Measurements from ENCODE around the gene SIGLEC11.
"Not testable (repeated sequence)": the region's sequence is repeated elsewhere in the genome, so short reads cannot be mapped to it uniquely, and the experiment has no call there.

SIGLEC11 gene

DNA sequence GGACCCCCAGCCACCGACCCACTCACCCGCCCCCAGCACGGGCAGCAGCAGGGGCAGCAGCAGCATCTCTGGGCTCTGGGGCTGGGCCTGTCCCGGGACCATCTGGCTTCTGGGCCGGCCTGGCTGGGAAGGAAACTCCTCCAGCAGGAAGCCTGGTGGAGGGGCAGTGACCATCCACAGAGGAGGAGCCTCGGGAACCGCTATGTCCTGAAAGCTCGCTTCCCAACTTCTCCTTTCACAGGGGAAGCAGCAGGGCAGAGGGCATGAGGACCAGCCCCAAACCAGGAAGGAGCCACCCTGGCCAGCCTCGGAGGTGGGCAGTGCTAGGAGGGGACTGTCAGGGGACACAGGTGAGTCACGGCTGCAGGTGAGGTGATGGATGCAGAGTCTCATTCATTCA lies at the start of gene SIGLEC11:
Gene SIGLEC11 (minus strand): TSS at position 193 of the 400 bp plus-strand sequence. CDS start 91 bp downstream, at position 102.
- DNase-seq (ENCODE audit: low read depth in 2 of 2) = not testable (repeated sequence)

DNA sequence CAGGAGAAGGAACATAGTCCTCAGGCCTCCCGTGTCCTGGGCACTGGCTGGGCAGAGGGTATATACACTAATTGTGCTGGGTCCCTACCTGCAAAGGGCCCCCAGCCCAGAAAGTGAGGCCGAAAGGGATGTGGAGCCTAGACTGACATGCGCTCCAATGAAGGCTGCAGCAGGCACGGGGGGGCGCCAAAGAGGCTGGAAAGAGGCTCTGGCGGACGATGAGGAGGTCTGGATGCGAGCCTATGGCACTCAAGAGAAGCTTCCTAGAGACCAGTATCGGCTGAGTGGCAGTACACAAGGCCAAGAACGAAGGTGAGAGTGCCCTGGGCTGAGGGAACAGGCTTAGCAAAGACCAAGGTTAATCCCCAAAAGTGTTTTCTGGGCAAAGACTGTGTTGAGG lies 47.6 kb upstream of the SIGLEC11 start:
- DNase-seq (ENCODE audit: low read depth in 2 of 2) = no peak

DNA sequence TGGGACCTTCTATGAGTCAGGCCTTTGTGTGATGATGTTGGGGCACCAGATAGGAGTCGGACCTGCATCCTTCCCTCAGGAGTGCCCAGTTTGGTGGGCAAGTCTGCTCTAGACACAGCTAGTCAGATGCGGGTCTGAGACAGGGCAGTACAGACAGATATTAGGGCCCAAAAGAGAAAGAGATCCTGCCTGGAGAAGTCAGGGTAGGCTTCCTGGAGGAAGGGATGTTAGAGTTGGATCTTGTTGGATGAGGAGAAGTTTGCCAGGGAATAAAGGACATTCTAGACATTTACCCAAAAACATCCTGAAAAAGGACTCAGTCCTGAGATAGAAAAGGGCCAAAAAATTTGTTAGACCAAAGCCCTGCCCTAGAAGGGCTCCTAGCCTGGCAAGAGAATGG lies 47.0 kb upstream of the SIGLEC11 start:
- no peak for DNase-seq (ENCODE audit: low read depth in 2 of 2)

DNA sequence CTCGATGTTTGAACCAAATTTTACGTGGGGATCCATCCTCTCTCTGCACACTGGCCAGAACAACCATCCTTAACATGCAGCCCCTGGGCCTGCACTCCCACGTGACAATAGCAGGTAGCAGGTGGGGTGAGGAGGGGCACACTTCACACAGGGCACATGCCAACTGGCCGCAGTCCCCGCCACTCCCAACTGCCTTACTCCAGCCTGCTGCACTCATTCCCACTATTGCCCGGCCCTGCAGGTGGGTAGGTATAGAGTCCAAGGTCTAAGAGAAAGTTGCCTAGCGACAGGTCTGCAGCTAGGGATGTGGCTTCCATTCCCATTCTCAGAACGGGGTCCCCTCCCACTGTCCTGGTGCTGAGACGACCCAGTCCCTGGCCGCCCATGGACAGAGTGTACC lies 46.2 kb upstream of the SIGLEC11 start:
- no peak for DNase-seq (ENCODE audit: low read depth in 2 of 2)

- no peak for DNase-seq (ENCODE audit: low read depth in 2 of 2)
Measured at GRCh38 chr19:50005428-50005827, 44.5 kb upstream of the SIGLEC11 start.

- DNase-seq (ENCODE audit: low read depth in 2 of 2) = peak in 1 of 2 donors; percentile 14
Measured at GRCh38 chr19:50003810-50004419, 42.9 kb upstream of the SIGLEC11 start.

DNA sequence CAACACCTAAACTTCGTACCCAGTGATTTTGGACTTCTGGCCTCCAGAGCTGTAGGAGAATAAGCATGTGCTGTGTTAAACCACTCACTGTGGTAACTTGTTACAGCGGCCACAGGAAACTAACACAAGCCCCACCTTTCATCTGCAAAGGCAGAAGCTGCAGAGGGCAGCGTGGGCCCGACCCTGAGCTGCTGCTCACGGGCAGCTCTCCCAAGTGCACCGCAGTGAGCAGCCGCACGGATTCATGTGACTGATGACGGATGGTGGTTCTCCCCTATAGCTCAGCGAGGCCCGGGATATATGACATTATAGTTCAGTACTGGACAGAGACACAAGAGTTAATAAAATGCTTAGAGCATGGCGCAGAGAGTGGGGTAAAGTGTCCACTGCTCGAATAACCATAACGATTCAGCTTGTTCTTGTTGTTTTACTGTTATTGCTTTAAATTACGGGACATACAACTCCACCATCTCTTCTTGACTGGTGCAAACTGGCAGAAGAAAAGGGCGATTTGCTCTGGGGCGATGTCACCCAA lies 42.3 kb upstream of the SIGLEC11 start:
- DNase-seq (ENCODE audit: low read depth in 2 of 2) = no peak

DNA sequence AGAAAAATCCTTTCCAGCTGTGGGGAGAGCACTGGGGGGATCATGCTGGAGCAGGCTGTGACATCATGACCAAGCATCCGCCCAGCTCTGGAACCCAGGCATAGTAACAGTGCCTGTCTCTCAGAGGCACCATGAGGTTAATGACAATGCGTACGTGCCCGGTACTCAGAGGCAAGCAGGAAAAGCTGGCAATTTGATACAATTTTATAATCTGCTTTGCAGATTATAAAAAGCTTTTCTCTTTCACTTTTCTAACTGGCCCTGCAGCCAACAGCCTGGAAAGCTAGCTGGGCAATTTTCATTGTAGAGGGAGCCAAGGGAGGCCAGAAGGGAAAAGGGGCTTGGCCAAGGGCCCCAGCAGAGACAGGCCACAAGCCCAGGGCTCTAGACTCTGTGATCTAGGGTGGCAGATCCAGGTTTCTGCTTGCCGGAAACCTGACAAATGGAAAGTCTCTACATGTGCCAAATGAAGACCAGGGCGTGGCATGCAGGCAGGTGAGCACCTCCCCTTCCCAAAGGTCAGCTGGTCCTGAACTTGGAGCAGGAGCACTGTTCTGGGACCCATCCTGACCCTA lies 41.5 kb upstream of the SIGLEC11 start:
- no peak for DNase-seq (ENCODE audit: low read depth in 2 of 2)

- no peak for DNase-seq (ENCODE audit: low read depth in 2 of 2)
Measured at GRCh38 chr19:50001775-50002174, 40.8 kb upstream of the SIGLEC11 start.

DNA sequence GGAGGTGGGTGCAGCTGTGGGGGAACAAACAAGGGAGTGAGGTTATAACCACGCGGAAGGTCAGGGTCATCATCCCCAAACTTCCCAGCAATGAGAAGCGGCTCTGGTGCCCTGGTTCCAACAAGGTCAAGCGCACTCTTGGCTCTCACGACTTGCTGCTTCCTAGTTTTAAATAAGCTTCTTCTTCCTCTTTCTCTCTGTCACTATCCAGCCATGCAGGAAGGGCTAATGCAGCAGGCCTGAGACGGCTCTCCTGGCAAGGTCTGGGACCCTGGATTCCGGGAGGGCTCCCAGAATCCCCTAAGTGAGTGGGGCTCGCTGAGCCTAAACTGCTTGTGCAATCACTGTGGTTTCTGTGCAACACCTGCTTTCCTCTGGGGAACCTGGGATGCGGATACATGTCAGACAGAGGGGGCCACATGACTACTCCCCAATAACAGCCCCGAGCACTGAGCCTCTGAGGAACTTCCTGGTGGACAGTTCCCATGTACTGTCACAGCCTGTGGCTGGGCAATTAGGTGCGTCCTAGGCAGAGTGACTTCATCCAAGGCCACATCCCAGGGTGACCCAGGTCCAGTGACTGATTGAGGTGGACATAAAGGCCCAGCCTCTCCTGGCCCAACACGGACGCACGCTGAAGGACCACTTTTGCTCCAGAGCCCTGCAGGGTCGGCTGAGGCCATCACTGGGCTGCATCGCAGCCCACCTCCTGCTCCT lies 40.0 kb upstream of the SIGLEC11 start:
- no peak for DNase-seq (ENCODE audit: low read depth in 2 of 2)

GRCh38 chr19:50000038-50000840 lies 39.3 kb upstream of the SIGLEC11 start:
- no peak for DNase-seq (ENCODE audit: low read depth in 2 of 2)

DNA sequence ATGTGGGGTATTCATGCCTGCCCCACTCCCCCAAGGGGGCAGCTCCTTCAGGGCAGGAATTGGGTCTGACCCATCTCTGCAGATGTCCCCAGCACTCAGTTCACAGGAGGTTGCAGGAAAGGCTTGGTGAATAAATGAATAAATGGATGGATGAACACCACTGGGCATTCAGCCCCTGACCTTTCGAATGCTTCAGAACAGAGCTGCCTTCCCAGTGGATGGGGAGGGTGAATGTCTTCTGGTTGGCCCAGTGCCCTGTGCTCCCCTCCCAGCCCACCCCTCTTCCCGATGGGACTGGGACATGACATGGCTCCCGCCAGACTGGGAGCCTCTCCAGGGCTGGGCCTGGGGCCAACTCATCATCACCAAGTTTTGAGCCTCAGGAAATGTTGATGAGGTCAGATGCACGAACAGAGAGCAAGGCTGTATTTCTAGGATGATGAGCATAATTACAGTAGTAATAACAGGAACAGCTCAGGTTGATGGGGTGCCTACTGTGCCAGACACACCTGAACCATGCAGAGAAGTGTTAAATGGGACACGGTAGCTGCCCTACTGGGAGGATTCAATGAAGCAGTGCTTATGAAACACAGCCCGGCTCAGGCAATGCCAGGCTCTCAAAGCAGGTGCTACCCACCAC lies 38.5 kb upstream of the SIGLEC11 start:
- no peak for DNase-seq (ENCODE audit: low read depth in 2 of 2)

- no peak for DNase-seq (ENCODE audit: low read depth in 2 of 2)
Measured at GRCh38 chr19:49997709-49998108, 36.7 kb upstream of the SIGLEC11 start.

- no peak for DNase-seq (ENCODE audit: low read depth in 2 of 2)
Measured at GRCh38 chr19:49988433-49988832, 27.5 kb upstream of the SIGLEC11 start.

DNA sequence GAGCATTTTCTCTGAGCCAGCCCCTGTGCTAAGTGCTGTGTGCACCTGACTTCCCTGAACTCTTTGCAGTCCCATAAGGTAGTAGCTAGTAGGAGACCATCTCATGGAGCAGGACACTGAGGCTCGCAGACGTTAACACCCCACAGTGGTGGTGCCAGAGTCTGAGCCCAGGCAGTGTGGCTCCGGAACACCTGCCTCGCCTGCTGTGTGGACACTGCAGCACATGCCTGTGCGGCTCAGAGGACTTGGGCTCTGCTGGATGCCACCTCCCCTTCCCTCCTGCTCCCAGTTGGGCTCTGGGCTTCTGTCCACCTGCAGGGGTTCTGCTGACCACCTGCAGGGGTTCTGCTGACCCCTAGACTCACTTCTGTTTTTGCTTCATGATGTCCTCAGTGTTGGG lies 27.0 kb upstream of the SIGLEC11 start:
- DNase-seq (ENCODE audit: low read depth in 2 of 2) = no peak

GRCh38 chr19:49987159-49987698 lies 26.3 kb upstream of the SIGLEC11 start:
- DNase-seq (ENCODE audit: low read depth in 2 of 2) = peak; percentile 31

GRCh38 chr19:49986354-49986753 lies 25.4 kb upstream of the SIGLEC11 start:
- no peak for DNase-seq (ENCODE audit: low read depth in 2 of 2)

GRCh38 chr19:49985871-49986270 lies 24.9 kb upstream of the SIGLEC11 start:
- DNase-seq (ENCODE audit: low read depth in 2 of 2) = no peak

DNA sequence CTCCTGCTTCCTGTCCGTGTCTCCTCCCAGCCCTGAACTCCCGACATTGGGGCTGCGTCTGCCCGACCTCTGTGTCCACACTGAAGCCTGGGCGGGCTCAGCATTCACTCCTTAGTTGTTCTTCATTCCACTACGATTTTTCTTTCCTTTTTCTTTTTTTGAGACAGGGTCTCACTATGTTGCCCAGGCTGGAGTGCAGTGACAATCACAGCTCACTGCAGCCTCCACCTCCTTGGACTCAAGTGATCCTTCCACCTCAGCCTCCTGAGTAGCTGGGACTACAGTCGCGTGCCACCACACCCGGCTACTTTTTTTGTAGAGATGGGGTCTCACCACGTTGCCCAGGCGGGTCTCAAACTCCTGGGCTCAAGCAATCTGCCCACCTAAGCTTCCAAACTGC lies 23.5 kb upstream of the SIGLEC11 start:
- no peak for DNase-seq (ENCODE audit: low read depth in 2 of 2)

GRCh38 chr19:49983645-49984229 lies 22.8 kb upstream of the SIGLEC11 start:
- peak; percentile 61 to 68 for DNase-seq (ENCODE audit: low read depth in 2 of 2)
